Testis (tissue), 5 donors: Measurements from ENCODE around the gene DCST2. TPM values are rescaled to one million over a fixed set of nuclear protein-coding genes. Genes with fewer than 3 reads are reported as not detected.

Experiments
- DNase-seq: peaks from one replicate; pipeline ENCODE4 v3.0.0-alpha.2; 2019
- H3K27ac ChIP-seq, 2 donors: fragments of 200-600 bp; sonication (generic); one replicate each; pipeline ENCODE4 v1.5.1; 2019
- H3K27me3 ChIP-seq: fragments of 200-600 bp; sonication (generic); one replicate; pipeline ENCODE4 v1.5.1; 2019
- H3K36me3 ChIP-seq: fragments of 200-600 bp; sonication (generic); one replicate; pipeline ENCODE4 v1.5.1; 2017; ENCODE audit warnings: low read depth; ENCODE audit errors: missing control alignments
- H3K4me1 ChIP-seq: fragments of 200-600 bp; sonication (generic); one replicate; pipeline ENCODE4 v1.5.1; 2019
- H3K4me3 ChIP-seq, 2 donors: fragments of 200-600 bp; sonication (generic); one replicate each; pipeline ENCODE4 v1.5.1; 2017 to 2019
- H3K9me3 ChIP-seq: fragments of 200-600 bp; sonication (generic); one replicate; pipeline ENCODE4 v1.5.1; 2017
- CTCF ChIP-seq, 3 experiments: fragments of 450-650 bp in 2 of 3; fragments of 200-600 bp in 1 of 3; sonication (generic) in 1 of 3; IDR thresholded peaks; one replicate each; pipeline ENCODE4 v1.5.1; 2016 to 2019; ENCODE audit warnings: antibody characterized with exemption in 3 of 3, mild to moderate bottlenecking in 2 of 3, moderate library complexity in 1 of 3
- POLR2A ChIP-seq: fragments of 450-650 bp; IDR thresholded peaks from one replicate; pipeline ENCODE4 v1.6.1; 2017; ENCODE audit warnings: antibody characterized with exemption, mild to moderate bottlenecking, moderate library complexity
- WGBS, 2 donors: methylation state at CpG; one replicate each; pipeline ENCODE4 v1.1.5; 2018; 5-methylcytosine and 5-hydroxymethylcytosine counted together
- intact Hi-C: fragments of 100-400 bp; cut with DNase I; formaldehyde crosslinking; loops from one replicate; pipeline ENCODE4 v1.15.1; 2023; ENCODE audit warnings: low total_unique reads
- long read RNA-seq, 2 donors: transcript quantifications; one replicate each; lab custom pipeline, GENCODE V29; 2026
- polyA plus RNA-seq: library from polyadenylated mRNA; stranded (reverse); fragments of 350-450 nt; fragmentation: Illumina TruSeq; extraction: RNeasy Lipid Tissue Mini Kit (QIAGEN cat#74804); gene quantifications from one replicate; pipeline ENCODE4 v1.2.3, GENCODE V29; 2014; ENCODE audit warnings: low read depth, low replicate concordance; ENCODE audit not compliant: insufficient read depth
- total RNA-seq, 2 donors: library from RNA; depleted of rRNA; stranded (reverse); fragments of >200 nt; gene quantifications; one replicate each; pipeline ENCODE4 v1.2.3, GENCODE V29; 2016

The DCST2 gene
- total RNA-seq (10 to 100 TPM in 1 of 2 donors, 1 to 10 TPM in 1; 9.9 to 14.4 TPM), polyA plus RNA-seq (20.4 TPM)
- long read RNA-seq, donor 1, partial matches to known transcripts, result 31 of 73 reads
- long read RNA-seq, donor 1, other reads (novel, unspliced or antisense), result 42 of 73 reads
- long read RNA-seq, donor 2, result 0 reads

DNA sequence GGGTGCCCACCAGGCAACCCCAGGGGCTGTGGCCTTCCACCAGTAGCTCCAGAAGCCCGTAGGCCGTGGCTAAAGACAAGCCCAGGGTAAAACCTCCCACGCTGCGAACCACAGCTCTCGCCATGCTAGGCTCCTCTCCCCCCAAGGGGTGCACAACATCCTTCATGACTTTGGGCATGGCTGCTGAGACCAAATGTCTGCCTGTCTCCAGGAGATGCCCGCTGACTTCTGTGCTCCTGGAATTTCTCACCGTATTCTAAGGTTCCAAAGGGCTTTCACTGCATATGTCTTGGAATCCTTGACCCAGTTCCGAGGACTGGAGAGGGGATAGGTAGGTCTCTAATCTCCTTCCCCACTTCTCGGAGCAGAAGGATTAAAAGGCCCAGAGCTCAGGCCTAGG, at the start of gene DCST2, which contains the start of gene DCST1:
Gene DCST2, minus strand, starts transcription at position 258 of the 400 bp plus-strand sequence. Its CDS starts 80 bp downstream, at position 178.
Gene DCST1, plus strand, starts transcription at position 301 of the 400 bp plus-strand sequence. CDS start 213 bp downstream, outside the sequence.
- Histone ChIP-seq H3K9me3 (no peaks in the 10 kb centered on the region), H3K4me3 (no peak within 1 kb of the TSS), H3K4me1 (no peaks in the 10 kb centered on the region), H3K27ac (no peak within 1 kb of the TSS), H3K27me3 (no peaks in the 10 kb centered on the region), H3K36me3 (no peaks in the 10 kb centered on the region)
- intact Hi-C loops, result no loop called here
- DNase-seq, result no peak
- TF ChIP-seq CTCF (IDR thresholded peaks at IDR 0.05) (no peak), POLR2A (no peak)
- WGBS, 2 donors, result 94 to 99% methylated on average over 8 to 9 of the region's 9 CpGs

DNA sequence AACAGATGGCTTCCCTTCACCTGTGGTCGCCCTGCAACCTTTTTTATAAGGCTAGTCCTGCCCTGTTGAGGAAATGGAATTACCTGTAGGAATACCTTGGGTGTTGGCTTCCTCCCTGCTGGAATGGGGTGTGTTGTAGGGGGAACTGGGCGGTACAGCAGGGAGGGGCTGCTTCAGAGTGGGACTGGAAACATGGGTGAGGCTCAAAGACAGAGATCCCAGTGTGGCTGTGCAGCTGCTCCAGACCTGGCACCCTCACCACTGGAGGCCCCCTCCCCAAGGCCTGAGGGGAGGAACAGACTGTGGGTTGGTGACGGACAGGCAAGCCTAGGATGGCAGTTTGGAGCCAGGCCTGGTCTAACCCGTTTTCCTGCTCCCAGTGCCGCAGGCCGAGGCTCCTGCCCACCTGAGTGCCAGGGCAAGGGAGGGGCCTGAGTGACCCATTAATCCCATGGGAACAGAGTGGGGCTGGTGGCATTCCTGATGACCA, 49.5 kb upstream of the DCST2 start:
- 31 to 62% methylated on average over 3 to 6 of the region's 6 CpGs for WGBS, 2 donors
- no peaks in the 10 kb centered on the region for H3K36me3 ChIP-seq
- no peak overlapping the region for H3K4me3 ChIP-seq
- H3K27me3 ChIP-seq, result no peaks in the 10 kb centered on the region
- no peak for TF ChIP-seq CTCF (IDR thresholded peaks at IDR 0.05)
- TF ChIP-seq POLR2A, result no peak
- H3K27ac ChIP-seq, result no peak overlapping the region
- no peaks in the 10 kb centered on the region for H3K9me3 ChIP-seq
- intact Hi-C loops, result no loop called here
- peaks cover 54% of the 10 kb centered on the region for H3K4me1 ChIP-seq
- DNase-seq, result no peak

DNA sequence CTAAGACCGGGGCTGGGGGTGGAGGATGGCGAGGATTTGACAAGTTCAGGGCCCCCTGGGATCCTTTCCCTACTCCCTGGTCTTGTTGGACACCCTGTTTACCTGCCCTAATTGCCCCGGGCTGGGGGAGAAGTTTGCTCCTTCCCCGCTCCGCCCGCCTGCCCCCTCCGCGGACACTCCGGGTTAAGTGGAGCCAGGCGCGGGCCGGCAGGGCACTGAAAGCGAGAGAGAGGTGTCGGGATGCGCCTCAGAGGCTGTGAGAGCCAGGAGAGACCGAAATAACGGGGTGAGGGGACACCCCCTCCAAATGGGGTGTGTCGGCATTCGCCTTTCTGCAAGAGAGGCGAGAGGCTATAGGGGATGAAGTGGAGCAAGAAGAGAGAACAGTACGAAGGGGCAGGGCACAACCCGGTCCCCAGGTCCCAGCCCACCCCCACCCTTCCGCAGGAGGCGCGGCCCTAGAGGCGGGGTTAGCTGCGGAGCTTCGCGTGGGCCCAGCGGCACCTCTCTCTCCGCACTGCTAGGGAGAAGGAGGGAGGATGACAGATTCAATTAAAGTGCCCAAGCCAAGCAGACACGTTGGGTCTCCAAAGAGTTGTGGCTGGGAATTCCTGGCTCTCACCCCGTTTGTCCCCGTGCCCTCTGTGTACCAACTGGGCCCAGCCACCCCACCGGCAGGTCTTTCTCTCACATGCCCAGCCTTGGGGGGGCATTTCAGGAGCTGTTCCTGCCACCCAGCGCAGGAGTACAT, 48.9 kb upstream of the DCST2 start:
- Histone ChIP-seq H3K36me3 (no peaks in the 10 kb centered on the region), H3K9me3 (no peaks in the 10 kb centered on the region), H3K4me1 (peaks cover 55% of the 10 kb centered on the region), H3K27ac (no peak overlapping the region), H3K4me3 (peak overlapping the region; percentile 13 to 36), H3K27me3 (no peaks in the 10 kb centered on the region)
- intact Hi-C loops, result no loop called here
- WGBS, 2 donors, result 3 to 5% methylated on average over 20 to 36 of the region's 36 CpGs
- no peak for DNase-seq
- TF ChIP-seq CTCF (IDR thresholded peaks at IDR 0.05), result no peak
- TF ChIP-seq POLR2A, result no peak

DNA sequence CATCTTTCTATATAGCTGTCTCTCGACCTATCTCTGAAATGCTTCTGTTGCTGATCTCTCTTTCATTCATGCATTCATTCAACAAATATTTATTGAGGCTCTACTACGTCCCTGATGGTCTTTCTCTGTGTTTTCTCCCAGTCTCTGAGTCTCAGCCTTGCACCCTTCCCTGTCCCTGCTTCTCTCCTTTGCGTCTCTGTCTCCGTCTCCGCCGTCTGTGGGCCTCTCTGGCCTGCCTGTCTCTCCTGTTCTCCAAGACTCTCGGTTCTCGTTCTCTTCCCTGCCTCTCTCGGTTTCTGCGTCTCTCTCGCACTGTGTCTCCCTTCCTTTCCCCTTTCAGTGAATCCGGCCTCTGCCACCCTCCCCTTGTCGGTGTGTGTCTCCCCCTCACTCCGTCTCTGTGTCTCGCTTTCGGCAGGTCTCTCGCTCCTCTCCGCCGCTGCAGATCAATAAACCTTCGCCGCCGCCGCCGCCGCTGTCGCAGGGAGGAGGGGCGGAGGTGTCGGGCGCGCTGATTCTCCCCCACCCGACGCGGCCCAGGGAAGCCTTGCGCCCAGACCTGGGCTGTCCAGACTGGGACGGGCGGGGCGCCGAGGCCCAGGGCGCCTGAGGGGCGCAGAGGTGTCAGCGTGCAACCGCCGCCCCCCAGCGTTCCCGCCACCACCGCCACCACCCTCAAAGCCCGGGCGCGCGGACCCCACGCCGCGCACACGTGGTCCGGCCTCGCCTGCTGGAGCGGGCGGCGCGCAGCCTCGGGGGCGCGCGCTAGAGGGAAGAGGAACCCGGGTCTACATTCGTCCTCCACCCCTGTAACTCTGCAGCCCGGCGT, 48.1 kb upstream of the DCST2 start:
- intact Hi-C loops, result no loop called here
- no peaks in the 10 kb centered on the region for H3K9me3 ChIP-seq
- no peaks in the 10 kb centered on the region for H3K27me3 ChIP-seq
- peak overlapping the region; percentile 13 to 36 for H3K4me3 ChIP-seq
- TF ChIP-seq CTCF (IDR thresholded peaks at IDR 0.05), result no peak
- no peak for TF ChIP-seq POLR2A
- H3K27ac ChIP-seq, result no peak overlapping the region
- no peak for DNase-seq
- peaks cover 53% of the 10 kb centered on the region for H3K4me1 ChIP-seq
- 2 to 5% methylated on average over 18 to 66 of the region's 68 CpGs for WGBS, 2 donors
- no peaks in the 10 kb centered on the region for H3K36me3 ChIP-seq
